ENCODE data around the gene ASPM.
"Not testable (repeated sequence)": the region's sequence is repeated elsewhere in the genome, so short reads cannot be mapped to it uniquely, and the experiment has no call there.

The ASPM gene

GRCh38 chr1:197083474-197083873 is 63.0 kb downstream of the ASPM start:
- no peak for DNase-seq (ENCODE audit: low read depth)

GRCh38 chr1:197081117-197081753 is 65.2 kb downstream of the ASPM start:
- DNase-seq (ENCODE audit: low read depth), result no peak

DNA sequence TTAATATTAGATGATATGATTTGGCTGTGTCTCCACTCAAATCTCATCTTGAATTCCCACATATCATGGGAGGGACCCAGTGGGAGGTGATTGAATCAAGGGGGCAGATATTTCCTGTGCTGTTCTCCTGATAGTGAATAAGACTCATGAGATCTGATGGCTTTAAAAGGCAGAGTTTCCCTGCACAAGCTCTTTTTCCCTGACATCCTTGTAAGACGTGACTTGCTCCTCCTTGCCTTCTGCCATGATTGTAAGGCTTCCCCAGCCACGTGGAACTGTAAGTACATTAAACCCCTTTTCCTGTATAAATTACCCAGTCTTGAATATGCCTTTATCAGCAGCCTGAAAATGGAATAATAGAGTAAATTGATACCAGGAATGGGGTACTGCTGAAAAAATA is 66.1 kb downstream of the ASPM start:
- no peak for DNase-seq (ENCODE audit: low read depth)

DNA sequence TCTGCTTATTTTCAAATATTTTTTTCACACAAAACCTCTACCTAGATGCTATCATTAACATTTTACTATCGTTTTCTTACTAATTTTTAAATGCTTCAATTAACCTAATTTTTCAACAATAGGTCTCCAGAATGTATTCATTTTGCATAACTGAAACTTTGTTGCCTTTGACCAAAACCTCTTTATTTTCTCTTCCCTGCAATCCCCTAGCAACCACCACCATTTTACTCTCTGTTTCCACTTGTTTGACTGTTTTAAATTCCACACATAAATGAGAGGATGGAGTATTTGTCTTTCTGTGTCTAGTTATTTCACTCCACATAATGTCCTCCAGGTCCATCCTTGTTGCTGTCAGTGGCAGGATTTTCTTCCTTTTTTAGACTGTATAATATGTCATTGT is 69.9 kb downstream of the ASPM start:
- no peak for DNase-seq (ENCODE audit: low read depth)

DNA sequence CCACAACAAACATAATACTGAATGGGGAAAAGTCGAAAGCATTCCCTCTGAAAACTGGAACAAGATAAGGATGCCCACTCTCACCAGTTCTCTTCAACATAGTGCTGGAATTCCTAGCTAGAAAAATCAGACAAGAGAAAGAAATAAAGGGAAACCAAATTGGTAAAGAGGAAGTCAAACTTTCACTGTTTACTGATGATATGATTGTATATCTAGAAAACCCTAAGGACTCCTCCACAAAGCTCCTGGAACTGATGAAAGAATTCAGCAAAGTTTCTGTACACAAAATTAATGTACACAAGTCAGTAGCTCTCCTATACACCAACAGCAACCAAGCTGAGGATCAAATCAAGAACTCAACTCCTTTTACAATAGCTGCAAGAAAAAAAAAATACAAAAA is 72.5 kb downstream of the ASPM start:
- no peak for DNase-seq (ENCODE audit: low read depth)

GRCh38 chr1:197067457-197067818 is 79.0 kb downstream of the ASPM start:
- no peak for DNase-seq (ENCODE audit: low read depth)

DNA sequence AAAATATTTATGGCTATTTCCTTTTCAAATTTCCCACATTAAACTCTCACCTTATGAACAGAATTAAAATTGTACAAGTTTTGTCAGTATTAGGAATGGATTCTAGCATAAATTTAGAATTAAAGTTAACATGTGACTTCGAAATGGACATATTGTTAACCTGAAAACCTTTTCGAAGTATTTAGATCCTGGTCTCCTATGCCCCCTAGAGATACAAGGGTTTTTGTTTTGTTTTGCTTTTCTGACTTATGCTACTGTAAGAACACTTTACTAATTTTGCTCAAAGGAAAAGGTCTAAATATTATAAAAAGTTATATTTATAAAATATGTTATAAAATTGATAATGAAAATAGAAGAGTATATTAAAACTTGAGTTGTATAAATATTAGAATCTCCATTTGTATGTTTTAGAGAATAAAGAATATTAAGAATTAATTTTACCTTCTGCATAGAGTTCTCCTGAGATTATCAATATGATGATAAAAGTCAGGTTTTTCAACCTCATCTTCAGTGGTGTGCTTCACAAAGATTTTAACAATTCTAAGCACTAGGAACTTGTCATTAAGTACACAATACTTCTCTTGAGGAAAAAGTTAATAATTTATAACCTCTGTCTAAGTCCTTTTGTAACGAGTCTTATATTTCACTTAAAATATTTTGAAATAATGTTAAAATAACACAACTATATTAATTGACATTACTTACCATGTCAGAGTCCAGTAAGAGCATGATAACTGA is 79.6 kb downstream of the ASPM start, which contains the start of gene F13B:
Gene F13B (minus strand): TSS at position 542 of the 738 bp plus-strand sequence. CDS start 37 bp downstream, at position 505.
- no peak for DNase-seq (ENCODE audit: low read depth)

DNA sequence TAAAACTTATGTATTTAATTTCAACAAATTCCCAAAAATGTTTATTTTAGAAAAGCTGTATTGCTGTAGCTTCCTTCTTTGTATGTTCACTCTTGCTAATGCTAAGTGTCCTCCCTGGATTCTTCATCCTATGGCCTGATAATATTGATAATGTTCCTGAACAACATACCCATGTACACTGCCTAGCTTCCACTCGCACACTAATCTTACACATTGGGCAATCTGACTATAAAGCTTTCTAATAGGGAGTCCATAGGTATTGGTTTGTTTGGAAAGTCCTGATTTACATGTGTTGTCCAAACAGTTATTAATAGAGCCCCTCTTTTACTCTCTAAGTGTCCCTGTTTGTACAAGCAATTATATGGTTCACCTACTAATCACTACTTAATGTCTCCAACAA is 80.2 kb downstream of the ASPM start:
- no peak for DNase-seq (ENCODE audit: low read depth)

GRCh38 chr1:197065559-197065958 is 80.9 kb downstream of the ASPM start:
- no peak for DNase-seq (ENCODE audit: low read depth)

DNA sequence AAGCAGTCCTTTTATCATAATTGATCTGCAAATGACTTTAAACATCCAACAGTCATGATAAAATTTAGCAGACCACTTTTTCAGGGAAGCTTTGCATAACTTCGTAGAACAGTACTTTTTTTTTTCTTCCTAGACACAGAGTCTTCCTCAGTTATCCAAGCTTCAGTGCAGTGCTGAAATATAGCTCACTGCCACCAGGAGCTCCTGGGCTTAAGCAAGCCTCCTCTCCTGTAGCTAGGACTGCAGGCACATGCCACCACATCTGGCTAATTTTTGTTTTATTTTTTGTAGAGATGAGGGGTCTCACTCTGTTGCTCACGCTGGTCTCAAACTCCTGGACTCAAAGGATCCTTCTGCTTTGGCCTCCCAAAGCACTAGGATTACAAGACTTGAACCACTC is 83.3 kb downstream of the ASPM start:
- no peak for DNase-seq (ENCODE audit: low read depth)

GRCh38 chr1:197062692-197063091 is 83.8 kb downstream of the ASPM start:
- DNase-seq (ENCODE audit: low read depth), result no peak

- no peak for DNase-seq (ENCODE audit: low read depth)
These were observed 97.4 kb downstream of the ASPM start for GRCh38 chr1:197049100-197049499.

GRCh38 chr1:197042676-197043341 is 103.7 kb downstream of the ASPM start:
- DNase-seq (ENCODE audit: low read depth), result no peak

DNA sequence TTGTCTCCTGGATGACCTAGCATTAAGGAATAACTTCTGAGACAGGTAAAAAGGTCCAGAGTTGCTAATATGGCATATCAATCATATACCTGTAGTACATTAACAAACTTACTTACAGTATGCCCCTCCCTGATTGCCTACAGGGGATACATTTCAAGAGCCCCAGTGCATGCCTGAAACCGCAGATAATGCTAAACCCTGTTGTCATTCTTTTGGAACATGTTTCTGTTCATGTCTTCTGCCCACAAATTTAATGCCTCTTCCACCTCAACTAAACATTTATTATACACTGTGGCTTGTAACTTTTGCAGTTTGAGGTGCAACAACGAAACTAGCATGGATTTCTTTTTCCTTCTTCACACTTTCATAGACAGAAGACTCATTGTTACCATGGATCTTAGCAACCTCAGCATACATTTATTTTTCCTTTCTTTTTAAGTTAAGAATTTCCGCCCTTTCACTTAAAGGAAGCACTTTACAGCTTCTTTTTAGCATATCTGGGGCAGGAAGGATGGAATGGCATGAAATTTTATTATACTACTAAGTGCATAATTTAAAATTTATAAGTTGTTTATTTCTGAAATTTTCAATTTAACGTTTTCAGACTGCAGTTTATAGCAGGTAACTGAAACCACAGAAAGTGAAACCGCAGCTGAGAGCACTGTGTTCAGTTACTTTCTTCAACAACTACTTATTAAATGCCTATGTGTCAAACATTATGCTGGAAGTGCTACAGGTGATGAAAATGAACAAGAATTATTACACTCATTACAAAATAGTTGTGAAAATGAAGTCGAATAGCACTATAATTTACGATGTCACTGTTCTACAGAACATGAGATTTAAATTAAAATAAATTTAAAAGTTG is 104.7 kb downstream of the ASPM start:
- DNase-seq (ENCODE audit: low read depth), result no peak

DNA sequence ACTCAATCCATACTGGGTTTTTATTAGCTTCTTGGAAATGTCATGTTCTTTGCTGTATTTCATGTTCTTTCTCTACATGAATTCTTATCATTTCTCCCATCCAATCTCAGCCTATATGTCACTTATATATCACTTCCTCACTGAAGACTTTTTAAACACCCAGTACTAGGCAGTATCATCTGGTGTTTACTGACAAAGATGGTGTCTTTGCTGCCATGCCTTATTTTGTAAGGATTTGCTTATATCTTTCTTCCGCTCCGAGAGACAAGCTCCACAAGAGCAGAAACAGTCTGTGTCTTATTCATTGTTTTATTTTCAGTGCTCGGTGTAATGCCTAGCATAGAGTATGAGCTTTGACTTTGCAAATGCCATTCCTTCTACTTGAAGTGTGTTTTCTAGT is 109.6 kb downstream of the ASPM start:
- no peak for DNase-seq (ENCODE audit: low read depth)

DNA sequence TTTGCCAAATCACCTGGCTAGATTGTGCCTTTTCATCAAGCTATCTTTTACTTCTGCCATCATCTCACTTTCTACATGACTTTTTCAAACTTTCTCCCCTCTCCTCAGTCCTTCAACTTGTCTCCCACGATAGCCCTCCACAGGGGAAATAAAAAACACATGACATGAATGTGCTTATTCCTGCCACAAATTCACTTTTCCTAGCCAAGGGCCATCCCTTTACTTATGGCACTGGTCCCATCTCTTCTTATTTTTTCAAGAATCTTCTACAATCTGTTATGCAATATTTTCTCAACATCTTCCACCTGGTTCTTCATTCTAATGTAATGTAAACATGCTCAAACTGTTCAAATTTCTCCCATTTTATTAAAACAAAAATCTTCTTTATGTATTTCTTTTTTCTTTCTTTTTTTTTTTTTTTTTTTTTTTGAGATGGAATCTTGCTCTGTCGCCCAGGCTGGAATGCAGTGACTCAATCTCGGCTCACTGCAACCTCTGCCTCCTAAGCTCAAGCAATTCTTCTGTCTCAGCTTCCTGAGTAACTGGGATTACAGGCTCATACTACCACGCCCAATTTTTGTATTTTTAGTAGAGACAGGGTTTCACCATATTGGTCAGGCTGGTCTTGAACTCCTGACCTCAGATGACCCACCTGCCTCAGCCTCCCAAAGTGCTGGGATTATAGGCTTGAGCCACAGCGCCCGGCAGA is 111.7 kb downstream of the ASPM start:
- not testable (repeated sequence) for DNase-seq (ENCODE audit: low read depth)

Measured in stimulated activated CD8-positive, alpha-beta memory T cell treated with anti-CD3 and anti-CD28 coated beads, Interleukin-4, amount 100 ng/mL, for 24 hours (primary cell).